BLaER1 treated with 17β-estradiol and CSF1 and Interleukin-3, amounts not matched to agents 10 nM and 100 nM (cell line): ENCODE results near the gene TFAP2A.
A peak's percentile ranks its signal among the peaks of the same experiment; 100 is the strongest.

Experiments used
- H3K27ac ChIP-seq, 11 experiments: shearing (Covaris generic); formaldehyde crosslinking; 2 replicates each; pipeline ENCODE4 v1.8.1; 2022
- H3K27me3 ChIP-seq, 11 experiments: shearing (Covaris generic); formaldehyde crosslinking; 2 replicates each; pipeline ENCODE4 v1.8.1; 2022
- H3K36me3 ChIP-seq, 11 experiments: shearing (Covaris generic); formaldehyde crosslinking; 2 replicates each; pipeline ENCODE4 v1.8.1; 2022
- H3K4me1 ChIP-seq, 10 experiments: shearing (Covaris generic); formaldehyde crosslinking; 2 replicates each; pipeline ENCODE4 v1.8.1; 2022
- H3K4me2 ChIP-seq, 11 experiments: shearing (Covaris generic); formaldehyde crosslinking; 2 replicates each; pipeline ENCODE4 v1.8.1; 2022
- H3K4me3 ChIP-seq, 10 experiments: shearing (Covaris generic); formaldehyde crosslinking; 2 replicates each; pipeline ENCODE4 v1.8.1; 2022
- H3K9ac ChIP-seq, 11 experiments: shearing (Covaris generic); formaldehyde crosslinking; 2 replicates each; pipeline ENCODE4 v1.8.1; 2022
- H3K9me3 ChIP-seq, 11 experiments: shearing (Covaris generic); formaldehyde crosslinking; replicated peaks in 1 of 11; 2 replicates each; pipeline ENCODE4 v1.8.1; 2022
- H4K20me1 ChIP-seq, 11 experiments: shearing (Covaris generic); formaldehyde crosslinking; 2 replicates each; pipeline ENCODE4 v1.8.1; 2022
- Cebpa-rat ChIP-seq, 11 experiments: shearing (Covaris generic); IDR thresholded peaks; 2 replicates each; pipeline ENCODE4 v1.8.1; 2022

TFAP2A gene

GRCh38 chr6:10386756-10387654, 27.9 kb downstream of the TFAP2A start:
- no peak overlapping the region for H3K4me2 ChIP-seq
- no peaks in the 10 kb centered on the region for H3K36me3 ChIP-seq
- peaks cover 4 to 18% (median 8%) of the 10 kb centered on the region in 10 experiments; a peak in 18 of 20 replicates for H3K4me1 ChIP-seq
- no peak for TF ChIP-seq Cebpa-rat (IDR thresholded peaks at IDR 0.05)
- H3K9me3 ChIP-seq = peaks cover 15 to 46% (median 33%) of the 10 kb centered on the region in 11 experiments
- H3K27ac ChIP-seq = no peak overlapping the region
- peaks cover 0 to 42% (median 8%) of the 10 kb centered on the region in 11 experiments; a peak in 14 of 22 replicates for H4K20me1 ChIP-seq
- H3K27me3 ChIP-seq = peaks cover 100% of the 10 kb centered on the region in 11 experiments
- no peak overlapping the region for H3K4me3 ChIP-seq
- H3K9ac ChIP-seq = no peak overlapping the region

- TF ChIP-seq Cebpa-rat (IDR thresholded peaks at IDR 0.05) = no peak
- peaks cover 4 to 18% (median 8%) of the 10 kb centered on the region in 10 experiments; a peak in 18 of 20 replicates for H3K4me1 ChIP-seq
- H3K4me2 ChIP-seq = no peak overlapping the region
- H3K9me3 ChIP-seq = peaks cover 15 to 46% (median 36%) of the 10 kb centered on the region in 11 experiments
- H3K36me3 ChIP-seq = no peaks in the 10 kb centered on the region
- H4K20me1 ChIP-seq = peaks cover 0 to 50% (median 16%) of the 10 kb centered on the region in 11 experiments; a peak in 14 of 22 replicates
- H3K27me3 ChIP-seq = peaks cover 100% of the 10 kb centered on the region in 11 experiments
- H3K4me3 ChIP-seq = no peak overlapping the region
- no peak overlapping the region for H3K27ac ChIP-seq
- no peak overlapping the region for H3K9ac ChIP-seq
These were observed 28.7 kb downstream of the TFAP2A start for GRCh38 chr6:10386220-10386619.

- H3K4me2 ChIP-seq = no peak overlapping the region
- H3K9ac ChIP-seq = no peak overlapping the region
- no peak overlapping the region for H3K4me3 ChIP-seq
- TF ChIP-seq Cebpa-rat (IDR thresholded peaks at IDR 0.05) = no peak
- H3K4me1 ChIP-seq = peaks cover 4 to 18% (median 8%) of the 10 kb centered on the region in 10 experiments; a peak in 18 of 20 replicates
- peaks cover 11 to 40% (median 30%) of the 10 kb centered on the region in 11 experiments for H3K9me3 ChIP-seq
- peaks cover 0 to 50% (median 17%) of the 10 kb centered on the region in 11 experiments; a peak in 14 of 22 replicates for H4K20me1 ChIP-seq
- H3K36me3 ChIP-seq = no peaks in the 10 kb centered on the region
- H3K27ac ChIP-seq = no peak overlapping the region
- H3K27me3 ChIP-seq = peaks cover 100% of the 10 kb centered on the region in 11 experiments
These were observed 29.2 kb downstream of the TFAP2A start for GRCh38 chr6:10385524-10386132.

DNA sequence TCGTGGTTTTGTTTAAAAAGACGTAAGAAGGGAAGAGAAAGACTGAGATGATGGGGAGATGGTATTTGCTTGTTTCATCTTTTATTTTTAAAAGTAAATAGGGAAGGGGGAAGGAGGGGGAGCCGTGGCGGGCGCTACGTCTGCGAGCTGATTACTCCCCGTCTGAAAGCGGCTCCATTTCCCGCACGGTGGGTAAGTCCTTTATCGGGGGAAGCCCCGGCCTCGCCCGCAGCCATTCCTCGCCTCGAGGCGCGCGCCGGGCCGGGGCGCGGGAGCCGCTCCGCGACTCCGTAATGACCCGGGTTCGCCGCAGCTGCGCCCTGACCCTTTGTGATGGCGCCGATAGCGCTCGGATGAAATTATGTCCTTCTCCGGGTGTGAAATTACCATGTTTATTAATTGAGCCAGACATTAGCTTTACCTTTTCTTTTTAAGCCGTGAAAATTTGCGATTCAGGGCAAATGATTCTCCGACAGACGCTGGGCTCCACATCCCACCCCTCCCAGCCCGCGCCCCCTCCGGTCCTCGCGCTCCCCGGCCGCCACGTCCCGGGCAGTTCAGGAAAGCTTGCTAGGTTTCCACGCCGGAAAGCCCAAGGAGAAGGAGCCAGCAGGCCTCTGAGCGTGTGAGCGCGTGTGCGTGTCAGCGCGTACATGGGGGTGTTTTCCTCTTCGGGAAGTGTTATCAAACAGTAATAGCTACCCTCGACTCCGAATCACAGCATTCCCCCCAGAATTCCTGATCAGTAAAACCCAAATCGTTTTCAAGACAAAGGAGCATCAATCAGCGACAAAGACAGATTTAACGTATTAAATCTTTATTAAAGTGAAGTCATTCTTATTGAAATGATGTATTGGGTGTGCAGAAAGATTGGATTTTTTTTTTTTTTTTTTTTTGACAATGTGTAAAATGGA, 30.0 kb downstream of the TFAP2A start:
- H3K9ac ChIP-seq = no peak overlapping the region
- no peak for TF ChIP-seq Cebpa-rat (IDR thresholded peaks at IDR 0.05)
- peaks cover 4 to 18% (median 8%) of the 10 kb centered on the region in 10 experiments; a peak in 18 of 20 replicates for H3K4me1 ChIP-seq
- peaks cover 4 to 33% (median 22%) of the 10 kb centered on the region in 11 experiments; a peak in 21 of 22 replicates for H3K9me3 ChIP-seq
- peaks cover 0 to 48% (median 17%) of the 10 kb centered on the region in 11 experiments; a peak in 14 of 22 replicates for H4K20me1 ChIP-seq
- H3K27me3 ChIP-seq = peaks cover 98 to 100% (median 99%) of the 10 kb centered on the region in 11 experiments
- no peak overlapping the region for H3K4me2 ChIP-seq
- no peak overlapping the region for H3K27ac ChIP-seq
- H3K36me3 ChIP-seq = no peaks in the 10 kb centered on the region
- no peak overlapping the region for H3K4me3 ChIP-seq

GRCh38 chr6:10384091-10384609, 30.7 kb downstream of the TFAP2A start:
- H3K4me2 ChIP-seq = peak overlapping the region in 8 of 11 experiments; percentile 55 to 93 (median 70); a peak in 9 of 22 replicates
- H3K36me3 ChIP-seq = no peaks in the 10 kb centered on the region
- no peak overlapping the region for H3K27ac ChIP-seq
- H3K27me3 ChIP-seq = peaks cover 91 to 93% (median 92%) of the 10 kb centered on the region in 11 experiments
- H4K20me1 ChIP-seq = peaks cover 0 to 48% (median 17%) of the 10 kb centered on the region in 11 experiments; a peak in 14 of 22 replicates
- peaks cover 4 to 18% (median 8%) of the 10 kb centered on the region in 10 experiments; a peak in 18 of 20 replicates for H3K4me1 ChIP-seq
- peaks cover 4 to 28% (median 20%) of the 10 kb centered on the region in 11 experiments; a peak in 19 of 22 replicates for H3K9me3 ChIP-seq
- TF ChIP-seq Cebpa-rat (IDR thresholded peaks at IDR 0.05) = no peak
- H3K4me3 ChIP-seq = peak overlapping the region in 4 of 10 experiments; percentile 43 to 55 (median 49); a peak in 6 of 20 replicates
- no peak overlapping the region; a peak in 1 of 22 replicates for H3K9ac ChIP-seq

DNA sequence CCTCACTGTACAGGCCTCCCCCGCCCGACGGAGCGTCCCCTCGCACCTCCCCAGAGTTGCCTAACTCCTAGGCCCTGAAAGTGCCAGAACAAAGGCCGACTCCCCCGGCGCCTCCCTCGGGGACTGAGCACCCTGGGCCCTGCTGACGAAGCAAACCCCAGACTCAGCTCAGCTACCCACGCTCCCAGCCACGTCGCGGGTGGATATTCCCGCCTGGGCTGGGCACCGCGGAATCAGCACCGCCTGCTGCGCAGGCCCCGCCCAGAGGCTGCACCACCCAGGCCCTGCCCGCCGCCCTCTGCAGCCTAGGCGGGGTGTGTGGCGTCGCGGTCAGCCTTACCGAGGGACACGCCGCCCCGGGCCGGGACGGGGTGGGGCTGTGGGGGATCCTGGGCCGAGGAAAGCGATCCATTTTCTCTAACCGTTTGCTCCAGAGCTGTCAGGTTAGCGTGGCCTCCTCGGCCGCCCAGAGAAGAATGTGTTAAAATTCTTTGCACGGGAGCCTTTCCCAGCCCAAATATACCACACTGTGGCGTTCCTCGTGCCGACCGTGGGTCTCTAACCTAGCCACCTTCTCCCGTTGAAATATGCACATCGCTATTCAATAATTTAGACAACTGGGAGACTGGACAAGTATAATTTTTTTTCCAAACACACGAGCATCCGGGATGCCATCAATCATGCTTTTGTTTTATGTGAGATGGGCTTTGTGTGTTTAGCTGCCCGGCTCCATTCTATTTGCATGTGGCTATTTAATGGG, 31.4 kb downstream of the TFAP2A start:
- Histone ChIP-seq H3K27ac (no peak overlapping the region), H3K9me3 (peaks cover 4 to 28% (median 20%) of the 10 kb centered on the region in 11 experiments; a peak in 19 of 22 replicates), H3K4me3 (peak overlapping the region; percentile 22 to 63 (median 40); a peak in 17 of 20 replicates), H3K4me1 (peaks cover 4 to 18% (median 8%) of the 10 kb centered on the region in 10 experiments; a peak in 18 of 20 replicates), H3K36me3 (no peaks in the 10 kb centered on the region), H3K9ac (peak overlapping the region in 1 of 11 experiments; percentile 24; a peak in 2 of 22 replicates), H3K27me3 (peaks cover 85 to 86% (median 86%) of the 10 kb centered on the region in 11 experiments), H4K20me1 (peaks cover 0 to 48% (median 17%) of the 10 kb centered on the region in 11 experiments; a peak in 14 of 22 replicates), H3K4me2 (peak overlapping the region; percentile 55 to 93 (median 72))
- TF ChIP-seq Cebpa-rat (IDR thresholded peaks at IDR 0.05) = no peak

- Histone ChIP-seq H3K9ac (peak overlapping the region in 1 of 11 experiments; percentile 24; a peak in 1 of 22 replicates), H3K4me2 (peak overlapping the region; percentile 55 to 93 (median 72); a peak in 21 of 22 replicates), H3K36me3 (no peaks in the 10 kb centered on the region), H3K27me3 (peaks cover 78 to 79% (median 79%) of the 10 kb centered on the region in 11 experiments), H3K27ac (no peak overlapping the region), H3K4me3 (peak overlapping the region in 9 of 10 experiments; percentile 33 to 63 (median 43); a peak in 14 of 20 replicates), H3K9me3 (peaks cover 4 to 28% (median 17%) of the 10 kb centered on the region in 11 experiments; a peak in 19 of 22 replicates), H4K20me1 (peaks cover 0 to 48% (median 17%) of the 10 kb centered on the region in 11 experiments; a peak in 14 of 22 replicates), H3K4me1 (peaks cover 4 to 18% (median 8%) of the 10 kb centered on the region in 10 experiments; a peak in 18 of 20 replicates)
- no peak for TF ChIP-seq Cebpa-rat (IDR thresholded peaks at IDR 0.05)
These were observed 32.0 kb downstream of the TFAP2A start for GRCh38 chr6:10382728-10383330.
